Stomach smooth muscle (tissue), 2 donors: ENCODE data around the gene MARCHF5.
"Not testable (repeated sequence)": the region's sequence is repeated elsewhere in the genome, so short reads cannot be mapped to it uniquely, and the experiment has no call there.

Source experiments
- H3K27ac ChIP-seq: one replicate; pipeline ENCODE4 v1.7.0; 2013; ENCODE audit warnings: mild to moderate bottlenecking, low read length, inconsistent platforms
- H3K27me3 ChIP-seq, 2 donors: one replicate each; pipeline ENCODE4 v1.7.0; 2013; ENCODE audit warnings: low read length in 2 of 2; ENCODE audit not compliant: insufficient read depth in 2 of 2, control insufficient read depth in 1 of 2
- H3K36me3 ChIP-seq, 2 donors: one replicate each; pipeline ENCODE4 v1.7.0; 2013; ENCODE audit warnings: low read length in 2 of 2; ENCODE audit not compliant: control insufficient read depth in 2 of 2, insufficient read depth in 2 of 2
- H3K4me1 ChIP-seq: one replicate; pipeline ENCODE4 v1.7.0; 2013; ENCODE audit warnings: low read length; ENCODE audit not compliant: control insufficient read depth, insufficient read depth
- H3K4me3 ChIP-seq, 2 donors: one replicate each; pipeline ENCODE4 v1.7.0; 2013; ENCODE audit warnings: low read length in 2 of 2
- H3K9ac ChIP-seq, 2 donors: one replicate each; pipeline ENCODE4 v1.7.0; 2013; ENCODE audit warnings: low read length in 2 of 2, mild to moderate bottlenecking in 1 of 2
- H3K9me3 ChIP-seq, 2 donors: one replicate each; pipeline ENCODE4 v1.7.0; 2013; ENCODE audit warnings: low read length in 2 of 2; ENCODE audit not compliant: control insufficient read depth in 2 of 2
- donor health status: healthy.
- donor health status: Pancreatic carcinoma.

Gene MARCHF5

GRCh38 chr10:92347035-92347676, 56.2 kb downstream of the MARCHF5 start:
- not testable (repeated sequence) for H3K9me3 ChIP-seq, H3K9ac ChIP-seq, H3K27ac ChIP-seq, H3K4me3 ChIP-seq, H3K27me3 ChIP-seq, H3K4me1 ChIP-seq
- peaks cover 17 to 21% of the 10 kb centered on the region in 2 donors for H3K36me3 ChIP-seq

DNA sequence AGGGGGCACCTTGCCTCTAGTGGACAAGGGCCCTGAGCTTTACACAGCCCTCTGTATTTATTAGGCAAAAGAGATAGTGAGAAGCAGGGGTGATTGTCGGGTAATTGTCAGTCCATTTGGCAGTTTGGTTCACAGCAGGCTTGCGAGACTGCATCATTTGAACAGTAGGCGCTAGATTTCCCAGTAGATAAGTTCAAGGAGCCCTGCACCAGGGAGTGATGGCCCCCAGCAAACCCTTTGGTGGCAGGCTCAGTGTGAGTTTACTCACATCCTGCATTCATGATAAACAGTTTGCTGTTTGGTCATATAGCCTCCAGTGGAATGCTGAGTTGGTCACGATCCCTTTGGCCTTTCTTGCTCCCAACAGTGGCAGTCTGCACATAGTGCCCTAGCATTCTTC, 59.4 kb downstream of the MARCHF5 start:
- Histone ChIP-seq H3K27me3 (no peaks in the 10 kb centered on the region), H3K36me3 (peaks cover 14 to 16% of the 10 kb centered on the region in 2 donors), H3K4me1 (no peaks in the 10 kb centered on the region), H3K27ac (no peak overlapping the region), H3K9ac (no peak overlapping the region), H3K4me3 (no peak overlapping the region), H3K9me3 (no peaks in the 10 kb centered on the region)

GRCh38 chr10:92354587-92354986, 63.6 kb downstream of the MARCHF5 start:
- no peaks in the 10 kb centered on the region for H3K9me3 ChIP-seq
- no peak overlapping the region for H3K9ac ChIP-seq
- H3K36me3 ChIP-seq: peaks cover 11 to 12% of the 10 kb centered on the region in 2 donors
- no peaks in the 10 kb centered on the region for H3K4me1 ChIP-seq
- no peak overlapping the region for H3K4me3 ChIP-seq
- no peaks in the 10 kb centered on the region for H3K27me3 ChIP-seq
- no peak overlapping the region for H3K27ac ChIP-seq

GRCh38 chr10:92356041-92356440, 65.1 kb downstream of the MARCHF5 start:
- H3K36me3 ChIP-seq: peaks cover 0 to under 1% of the 10 kb centered on the region in 2 donors
- H3K4me1 ChIP-seq: no peaks in the 10 kb centered on the region
- no peaks in the 10 kb centered on the region for H3K9me3 ChIP-seq
- no peak overlapping the region for H3K27ac ChIP-seq
- H3K9ac ChIP-seq: no peak overlapping the region
- H3K27me3 ChIP-seq: no peaks in the 10 kb centered on the region
- no peak overlapping the region for H3K4me3 ChIP-seq

GRCh38 chr10:92363498-92363897, 72.5 kb downstream of the MARCHF5 start:
- H3K4me3 ChIP-seq: no peak overlapping the region
- no peaks in the 10 kb centered on the region for H3K36me3 ChIP-seq
- no peak overlapping the region for H3K27ac ChIP-seq
- no peaks in the 10 kb centered on the region for H3K4me1 ChIP-seq
- no peaks in the 10 kb centered on the region for H3K27me3 ChIP-seq
- no peaks in the 10 kb centered on the region for H3K9me3 ChIP-seq
- H3K9ac ChIP-seq: no peak overlapping the region

DNA sequence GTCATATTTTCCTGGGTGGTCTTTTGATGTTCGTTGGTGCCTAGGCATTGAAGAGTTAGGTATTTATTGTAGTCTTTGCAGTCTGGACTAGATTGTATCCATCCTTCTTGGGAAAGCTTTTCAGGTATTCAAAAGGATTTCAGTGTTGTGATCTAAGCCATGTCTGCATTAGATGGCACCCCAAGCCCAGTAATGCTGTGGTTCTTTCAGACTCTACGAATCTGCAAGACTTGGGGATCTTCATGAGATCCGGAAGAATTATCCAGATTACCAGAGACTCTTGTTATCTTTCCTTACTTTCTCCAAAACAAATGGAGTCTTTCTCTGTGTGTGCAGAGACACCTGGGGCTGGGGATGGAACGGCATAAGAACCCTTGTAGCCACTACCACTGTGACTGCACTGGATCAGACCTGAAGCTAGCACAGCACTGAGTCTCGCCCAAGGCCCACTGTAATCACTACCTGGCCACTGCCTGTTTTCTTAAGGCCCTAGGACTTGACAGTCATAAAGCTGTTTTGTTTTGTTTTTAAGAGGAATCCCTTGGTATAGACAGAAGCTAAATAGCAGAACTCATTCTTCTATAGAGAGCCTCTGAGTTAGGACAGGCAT, 75.5 kb downstream of the MARCHF5 start:
- Histone ChIP-seq H3K27ac (no peak overlapping the region), H3K36me3 (no peaks in the 10 kb centered on the region), H3K4me3 (no peak overlapping the region), H3K27me3 (no peaks in the 10 kb centered on the region), H3K9ac (no peak overlapping the region), H3K9me3 (no peaks in the 10 kb centered on the region), H3K4me1 (no peaks in the 10 kb centered on the region)

GRCh38 chr10:92377962-92378361, 87.0 kb downstream of the MARCHF5 start:
- H3K36me3 ChIP-seq: no peaks in the 10 kb centered on the region
- H3K9me3 ChIP-seq: no peaks in the 10 kb centered on the region
- no peak overlapping the region for H3K4me3 ChIP-seq
- no peak overlapping the region for H3K9ac ChIP-seq
- H3K27ac ChIP-seq: no peak overlapping the region
- no peaks in the 10 kb centered on the region for H3K4me1 ChIP-seq
- H3K27me3 ChIP-seq: peaks cover 0 to 3% of the 10 kb centered on the region in 2 donors

GRCh38 chr10:92381543-92381954, 90.6 kb downstream of the MARCHF5 start:
- Histone ChIP-seq H3K9ac (no peak overlapping the region), H3K27ac (no peak overlapping the region), H3K27me3 (peaks cover 0 to 3% of the 10 kb centered on the region in 2 donors), H3K9me3 (no peaks in the 10 kb centered on the region), H3K36me3 (no peaks in the 10 kb centered on the region), H3K4me1 (no peaks in the 10 kb centered on the region), H3K4me3 (no peak overlapping the region)

GRCh38 chr10:92382631-92383030, 91.7 kb downstream of the MARCHF5 start:
- H3K27me3 ChIP-seq: peaks cover 0 to 3% of the 10 kb centered on the region in 2 donors
- no peaks in the 10 kb centered on the region for H3K36me3 ChIP-seq
- H3K4me1 ChIP-seq: no peaks in the 10 kb centered on the region
- no peak overlapping the region for H3K27ac ChIP-seq
- no peak overlapping the region for H3K4me3 ChIP-seq
- no peaks in the 10 kb centered on the region for H3K9me3 ChIP-seq
- no peak overlapping the region for H3K9ac ChIP-seq

GRCh38 chr10:92384741-92385140, 93.8 kb downstream of the MARCHF5 start:
- H3K36me3 ChIP-seq: no peaks in the 10 kb centered on the region

GRCh38 chr10:92385831-92386230, 94.9 kb downstream of the MARCHF5 start:
- Histone ChIP-seq H3K36me3 (no peaks in the 10 kb centered on the region), H3K27ac (no peak overlapping the region), H3K4me3 (no peak overlapping the region), H3K4me1 (no peaks in the 10 kb centered on the region), H3K9me3 (peaks cover 0 to 4% of the 10 kb centered on the region in 2 donors), H3K9ac (no peak overlapping the region), H3K27me3 (peaks cover 0 to 3% of the 10 kb centered on the region in 2 donors)

More at GRCh38 chr10:92384741-92385140, 93.8 kb downstream of the MARCHF5 start:
- no peak overlapping the region for H3K27ac ChIP-seq
- no peak overlapping the region for H3K9ac ChIP-seq
- H3K27me3 ChIP-seq: peaks cover 0 to 3% of the 10 kb centered on the region in 2 donors
- no peaks in the 10 kb centered on the region for H3K9me3 ChIP-seq
- no peaks in the 10 kb centered on the region for H3K4me1 ChIP-seq
- no peak overlapping the region for H3K4me3 ChIP-seq
